Keratinocyte (primary cell): Measurements from ENCODE around the gene FOXE3. TPM values are rescaled to one million over a fixed set of nuclear protein-coding genes. Genes with fewer than 3 reads are reported as not detected.

Experiments used
- DNase-seq: peaks from one replicate; pipeline ENCODE4 v3.0.0-alpha.2; 2011; ENCODE audit warnings: low read depth, missing footprints, low spot score
- FAIRE-seq: peaks from 2 replicates; lab custom pipeline; 2011; peaks lifted over from hg19 to GRCh38; lab: Jason Lieb, UNC
- H2AFZ ChIP-seq: 2 replicates; pipeline ENCODE4 v1.6.0; 2012; ENCODE audit warnings: low read length, control low read depth, inconsistent platforms; ENCODE audit not compliant: control insufficient read depth
- H3K27ac ChIP-seq: 2 replicates; pipeline ENCODE4 v1.5.1; 2011; ENCODE audit warnings: low read length; ENCODE audit not compliant: control insufficient read depth, insufficient read depth
- H3K27me3 ChIP-seq: 3 replicates; pipeline ENCODE4 v1.6.0; 2011; ENCODE audit warnings: low read length; ENCODE audit not compliant: control insufficient read depth, insufficient read depth; ENCODE audit errors: extremely low read depth
- H3K36me3 ChIP-seq, 2 experiments: 2 replicates in 1 of 2; 3 replicates in 1 of 2; pipeline ENCODE4 v1.5.1; 2011; ENCODE audit warnings: low read length in 2 of 2, mild to moderate bottlenecking in 1 of 2; ENCODE audit not compliant: control insufficient read depth in 2 of 2, insufficient read depth in 2 of 2; ENCODE audit errors: extremely low read depth in 1 of 2
- H3K4me1 ChIP-seq: 3 replicates; pipeline ENCODE4 v1.5.1; 2011; ENCODE audit warnings: low read length; ENCODE audit not compliant: control insufficient read depth, insufficient read depth; ENCODE audit errors: extremely low read depth
- H3K4me2 ChIP-seq: 3 replicates; pipeline ENCODE4 v1.6.0; 2011; ENCODE audit warnings: low read depth, low read length; ENCODE audit not compliant: control insufficient read depth, insufficient read depth; ENCODE audit errors: extremely low read depth
- H3K4me3 ChIP-seq, 3 experiments: fragments of 200-600 bp in 1 of 3; sonication (generic) in 1 of 3; 2 replicates in 2 of 3; 3 replicates in 1 of 3; pipeline ENCODE4 v1.5.1; 2011 to 2016; ENCODE audit warnings: low read length in 3 of 3, mild to moderate bottlenecking in 3 of 3, control low read depth in 2 of 3, inconsistent platforms in 1 of 3, low read depth in 1 of 3, mixed read lengths in 1 of 3, mixed run types in 1 of 3, moderate library complexity in 1 of 3; ENCODE audit not compliant: control insufficient read depth in 2 of 3, insufficient read depth in 2 of 3; ENCODE audit errors: extremely low read depth in 1 of 3
- H3K79me2 ChIP-seq: 2 replicates; pipeline ENCODE4 v1.6.0; 2012; ENCODE audit warnings: low read length; ENCODE audit not compliant: control insufficient read depth, insufficient read depth
- H3K9ac ChIP-seq: 3 replicates; pipeline ENCODE4 v1.6.0; 2011; ENCODE audit warnings: low read length; ENCODE audit not compliant: control insufficient read depth, insufficient read depth; ENCODE audit errors: extremely low read depth
- H3K9me1 ChIP-seq: 3 replicates; pipeline ENCODE4 v1.6.0; 2011; ENCODE audit warnings: low read length; ENCODE audit not compliant: control insufficient read depth, insufficient read depth; ENCODE audit errors: extremely low read depth
- H3K9me3 ChIP-seq: 2 replicates; pipeline ENCODE4 v1.5.1; 2012; ENCODE audit warnings: low read depth, low read length; ENCODE audit not compliant: control insufficient read depth
- H4K20me1 ChIP-seq: 3 replicates; pipeline ENCODE4 v1.6.0; 2011; ENCODE audit warnings: low read length; ENCODE audit not compliant: control insufficient read depth, insufficient read depth; ENCODE audit errors: extremely low read depth
- EZH2 ChIP-seq: IDR thresholded peaks from one replicate; pipeline ENCODE4 v1.6.1; 2012; ENCODE audit warnings: inconsistent platforms, mild to moderate bottlenecking, low read length, moderate library complexity
- dilution Hi-C: fragments of 300-500 bp; cut with MboI; formaldehyde crosslinking; loops from one replicate; pipeline ENCODE4 v1.7.0; 2020; ENCODE audit warnings: low sequenced_read_pairs; ENCODE audit not compliant: extremely low pct_ligation_motif_present
- polyA plus RNA-seq, 5 experiments: library from polyadenylated mRNA; depleted of rRNA in 3 of 5; stranded (reverse) in 3 of 5; stranded (forward) in 1 of 5; unstranded in 1 of 5; fragments of >200 nt; gene quantifications; 1 replicate in 1 of 5; 2 replicates in 3 of 5; 3 replicates in 1 of 5; pipeline versions ENCODE4 v1.2.1 to v1.2.3, GENCODE V29; 2011 to 2012; ENCODE audit warnings: missing spikeins in 2 of 5, low read depth in 1 of 5, low replicate concordance in 1 of 5
- TF ChIP-seq, protein P1 (sequence below), 3 experiments: IDR thresholded peaks in 1 of 3; conservative IDR thresholded peaks in 1 of 3; optimal IDR thresholded peaks in 1 of 3; 2 replicates in 2 of 3; 3 replicates in 1 of 3; pipeline versions ENCODE3 to v1.5.1; 2011; ENCODE audit warnings: low read length in 3 of 3, mild to moderate bottlenecking in 3 of 3, moderate library complexity in 2 of 3, control low read depth in 1 of 3, inconsistent platforms in 1 of 3; ENCODE audit not compliant: insufficient read depth in 2 of 3; ENCODE audit errors: extremely low read depth in 1 of 3

Gene FOXE3
- polyA plus RNA-seq, 1 donor (not counting 4 experiments of a cell fraction or from before 2014, with no cell fraction given) = not detected

DNA sequence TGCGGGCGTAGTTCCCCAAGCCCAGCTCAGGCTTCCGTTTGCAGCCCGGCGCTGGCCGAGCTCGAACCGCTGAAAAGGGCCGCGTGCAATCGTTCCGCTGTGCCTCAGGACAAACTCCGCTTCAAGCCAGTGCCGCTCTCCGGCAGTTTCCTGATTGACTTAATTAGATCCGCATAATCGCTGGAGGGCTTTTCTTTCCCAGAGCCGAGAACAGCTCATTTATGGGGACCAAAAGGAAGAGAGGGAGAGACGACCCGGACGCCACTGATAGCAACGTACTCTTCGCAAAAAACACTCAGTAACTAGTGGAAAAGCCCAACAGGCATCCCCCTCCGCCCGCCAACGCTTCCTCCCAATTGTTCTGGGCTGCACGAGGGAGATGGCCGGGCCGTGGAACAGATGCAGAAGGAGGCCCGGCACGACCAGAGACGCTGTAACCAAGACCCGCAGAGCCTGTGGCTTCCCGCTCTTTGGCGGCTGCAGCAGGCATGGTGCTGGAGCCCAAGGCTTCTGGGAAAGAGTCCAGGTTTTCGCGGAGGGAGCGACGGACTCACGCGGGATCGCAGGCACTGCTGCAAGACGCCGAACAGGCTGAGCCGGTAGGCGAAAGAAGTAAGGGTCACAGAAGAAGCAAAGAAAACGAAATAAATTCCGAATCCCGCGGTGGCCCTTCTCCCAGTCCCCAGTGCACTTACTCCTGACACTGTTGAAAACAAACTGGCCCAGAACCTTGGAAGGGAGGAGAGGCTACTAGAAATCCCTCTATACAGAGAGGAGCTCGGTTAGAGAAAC, 18.2 kb downstream of the FOXE3 start:
- TF ChIP-seq, protein P1, sequence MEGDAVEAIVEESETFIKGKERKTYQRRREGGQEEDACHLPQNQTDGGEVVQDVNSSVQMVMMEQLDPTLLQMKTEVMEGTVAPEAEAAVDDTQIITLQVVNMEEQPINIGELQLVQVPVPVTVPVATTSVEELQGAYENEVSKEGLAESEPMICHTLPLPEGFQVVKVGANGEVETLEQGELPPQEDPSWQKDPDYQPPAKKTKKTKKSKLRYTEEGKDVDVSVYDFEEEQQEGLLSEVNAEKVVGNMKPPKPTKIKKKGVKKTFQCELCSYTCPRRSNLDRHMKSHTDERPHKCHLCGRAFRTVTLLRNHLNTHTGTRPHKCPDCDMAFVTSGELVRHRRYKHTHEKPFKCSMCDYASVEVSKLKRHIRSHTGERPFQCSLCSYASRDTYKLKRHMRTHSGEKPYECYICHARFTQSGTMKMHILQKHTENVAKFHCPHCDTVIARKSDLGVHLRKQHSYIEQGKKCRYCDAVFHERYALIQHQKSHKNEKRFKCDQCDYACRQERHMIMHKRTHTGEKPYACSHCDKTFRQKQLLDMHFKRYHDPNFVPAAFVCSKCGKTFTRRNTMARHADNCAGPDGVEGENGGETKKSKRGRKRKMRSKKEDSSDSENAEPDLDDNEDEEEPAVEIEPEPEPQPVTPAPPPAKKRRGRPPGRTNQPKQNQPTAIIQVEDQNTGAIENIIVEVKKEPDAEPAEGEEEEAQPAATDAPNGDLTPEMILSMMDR (optimal IDR thresholded peaks at IDR 0.05 in 1 of 3, IDR thresholded peaks at IDR 0.05 in 1 of 3, conservative IDR thresholded peaks at IDR 0.05 in 1 of 3; ENCODE audit: extremely low read depth in 1 of 3, insufficient read depth in 2 of 3, low read length in 3 of 3) = no peak
- no peak for TF ChIP-seq EZH2
- Histone ChIP-seq H2AFZ (peak overlapping the region; percentile 22), H3K4me3 (peak overlapping the region; percentile 20 to 56 (median 54)), H3K9ac (peak overlapping the region; percentile 22), H4K20me1 (no peaks in the 10 kb centered on the region), H3K79me2 (peaks cover 4% of the 10 kb centered on the region), H3K9me3 (no peaks in the 10 kb centered on the region), H3K36me3 (no peaks in the 10 kb centered on the region), H3K4me1 (peaks cover 51% of the 10 kb centered on the region), H3K4me2 (peak overlapping the region; percentile 50), H3K9me1 (no peaks in the 10 kb centered on the region), H3K27ac (no peak overlapping the region), H3K27me3 (peaks cover 28% of the 10 kb centered on the region)
- dilution Hi-C loops = no loop called here
- no peak for DNase-seq
- FAIRE-seq = peak; percentile 36

DNA sequence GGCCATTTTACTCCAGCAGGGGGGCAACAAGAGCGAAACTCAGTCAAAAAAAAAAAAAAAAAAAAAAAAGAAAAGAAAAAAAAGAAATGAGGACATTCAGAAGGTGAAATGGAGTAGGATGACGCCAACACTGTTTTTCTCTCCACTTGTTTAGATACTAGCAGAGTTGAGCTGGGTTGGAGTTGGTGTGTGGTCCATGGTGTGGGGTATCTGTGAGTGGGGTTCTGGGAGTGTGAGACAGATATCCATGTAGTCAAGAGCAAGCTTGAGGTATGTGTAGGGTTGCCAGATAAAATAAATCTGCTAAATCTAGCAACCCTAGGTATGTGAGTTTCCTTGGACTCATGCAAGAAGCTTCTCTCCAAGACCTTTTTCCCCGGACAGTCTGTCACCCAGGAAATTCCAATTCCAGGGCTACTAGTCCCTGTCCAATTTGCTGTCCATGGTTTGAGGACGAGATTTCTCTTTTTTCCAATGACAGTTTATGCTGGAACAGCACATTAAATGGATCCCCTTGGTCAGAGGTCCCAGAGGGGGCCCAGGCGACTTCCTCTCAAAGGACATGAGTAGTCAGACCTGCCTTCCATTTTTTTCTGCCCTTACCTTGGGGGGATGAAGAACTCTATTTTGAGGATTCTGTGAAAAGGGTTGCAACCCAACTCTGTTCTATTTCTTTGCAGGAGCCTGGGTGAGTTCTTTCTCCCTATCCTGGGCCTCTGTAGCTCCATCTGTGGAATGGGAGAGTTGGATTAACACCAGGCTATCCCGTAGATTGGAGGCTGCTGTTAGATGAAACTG, 19.6 kb downstream of the FOXE3 start:
- Histone ChIP-seq H3K4me3 (peak overlapping the region in 1 of 3 experiments; percentile 87), H3K9me1 (no peaks in the 10 kb centered on the region), H2AFZ (no peak overlapping the region), H3K4me2 (peak overlapping the region; percentile 90), H4K20me1 (peaks cover 4% of the 10 kb centered on the region), H3K27me3 (peaks cover 43% of the 10 kb centered on the region), H3K27ac (no peak overlapping the region), H3K9ac (no peak overlapping the region), H3K36me3 (no peaks in the 10 kb centered on the region), H3K79me2 (peaks cover 4% of the 10 kb centered on the region), H3K4me1 (peaks cover 51% of the 10 kb centered on the region), H3K9me3 (no peaks in the 10 kb centered on the region)
- TF ChIP-seq EZH2 = no peak
- TF ChIP-seq, protein P1 (optimal IDR thresholded peaks at IDR 0.05 in 1 of 3, IDR thresholded peaks at IDR 0.05 in 1 of 3, conservative IDR thresholded peaks at IDR 0.05 in 1 of 3; ENCODE audit: extremely low read depth in 1 of 3, insufficient read depth in 2 of 3, low read length in 3 of 3) = no peak
- dilution Hi-C loops = no loop called here
- no peak for FAIRE-seq
- DNase-seq = no peak
